OCI-LY1 (cell line): Measurements from ENCODE around the gene ZFC3H1.

Experiments used
- EZH2 ChIP-seq: fragments of 200-600 bp; sonication (generic), shearing (Covaris generic); IDR thresholded peaks from 2 replicates; pipeline ENCODE4 v1.8.0; 2017; ENCODE audit warnings: borderline replicate concordance, mixed run types, mild to moderate bottlenecking, antibody characterized with exemption, low read length, moderate library complexity, mixed read lengths
- TF ChIP-seq, protein P1 (sequence below): fragments of 200-600 bp; sonication (generic), shearing (Covaris generic); IDR thresholded peaks from 2 replicates; pipeline ENCODE4 v1.5.1; 2017; ENCODE audit warnings: mild to moderate bottlenecking, antibody characterized with exemption, low read length, moderate library complexity, mixed read lengths

DNA sequence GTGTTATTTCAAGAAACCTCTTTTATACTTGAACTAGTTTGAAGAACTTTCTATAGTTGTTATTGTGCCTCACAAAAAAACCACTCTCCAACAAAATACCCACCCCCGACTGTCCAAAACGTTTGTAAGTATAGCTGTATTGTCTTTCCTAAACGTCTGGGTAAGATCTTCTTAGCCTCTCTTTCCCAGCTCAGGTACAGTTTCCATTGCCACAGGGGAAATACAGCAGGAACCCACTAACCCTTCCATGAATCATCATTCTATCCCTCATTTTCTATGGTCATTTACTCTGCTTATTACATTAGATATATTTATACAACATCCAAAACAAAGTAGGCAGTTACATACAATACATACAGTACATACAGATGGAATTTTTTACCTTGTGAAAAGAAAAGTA, 70.8 kb downstream of the ZFC3H1 start:
- TF ChIP-seq, protein P1, sequence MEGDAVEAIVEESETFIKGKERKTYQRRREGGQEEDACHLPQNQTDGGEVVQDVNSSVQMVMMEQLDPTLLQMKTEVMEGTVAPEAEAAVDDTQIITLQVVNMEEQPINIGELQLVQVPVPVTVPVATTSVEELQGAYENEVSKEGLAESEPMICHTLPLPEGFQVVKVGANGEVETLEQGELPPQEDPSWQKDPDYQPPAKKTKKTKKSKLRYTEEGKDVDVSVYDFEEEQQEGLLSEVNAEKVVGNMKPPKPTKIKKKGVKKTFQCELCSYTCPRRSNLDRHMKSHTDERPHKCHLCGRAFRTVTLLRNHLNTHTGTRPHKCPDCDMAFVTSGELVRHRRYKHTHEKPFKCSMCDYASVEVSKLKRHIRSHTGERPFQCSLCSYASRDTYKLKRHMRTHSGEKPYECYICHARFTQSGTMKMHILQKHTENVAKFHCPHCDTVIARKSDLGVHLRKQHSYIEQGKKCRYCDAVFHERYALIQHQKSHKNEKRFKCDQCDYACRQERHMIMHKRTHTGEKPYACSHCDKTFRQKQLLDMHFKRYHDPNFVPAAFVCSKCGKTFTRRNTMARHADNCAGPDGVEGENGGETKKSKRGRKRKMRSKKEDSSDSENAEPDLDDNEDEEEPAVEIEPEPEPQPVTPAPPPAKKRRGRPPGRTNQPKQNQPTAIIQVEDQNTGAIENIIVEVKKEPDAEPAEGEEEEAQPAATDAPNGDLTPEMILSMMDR, result no peak
- no peak for TF ChIP-seq EZH2
